A204.1 (cell line): ENCODE results near the gene GZMM.

Experiments used
- FAIRE-seq: peaks from 2 replicates; lab custom pipeline; 2012; peaks lifted over from hg19 to GRCh38; lab: Jason Lieb, UNC

GZMM gene

DNA sequence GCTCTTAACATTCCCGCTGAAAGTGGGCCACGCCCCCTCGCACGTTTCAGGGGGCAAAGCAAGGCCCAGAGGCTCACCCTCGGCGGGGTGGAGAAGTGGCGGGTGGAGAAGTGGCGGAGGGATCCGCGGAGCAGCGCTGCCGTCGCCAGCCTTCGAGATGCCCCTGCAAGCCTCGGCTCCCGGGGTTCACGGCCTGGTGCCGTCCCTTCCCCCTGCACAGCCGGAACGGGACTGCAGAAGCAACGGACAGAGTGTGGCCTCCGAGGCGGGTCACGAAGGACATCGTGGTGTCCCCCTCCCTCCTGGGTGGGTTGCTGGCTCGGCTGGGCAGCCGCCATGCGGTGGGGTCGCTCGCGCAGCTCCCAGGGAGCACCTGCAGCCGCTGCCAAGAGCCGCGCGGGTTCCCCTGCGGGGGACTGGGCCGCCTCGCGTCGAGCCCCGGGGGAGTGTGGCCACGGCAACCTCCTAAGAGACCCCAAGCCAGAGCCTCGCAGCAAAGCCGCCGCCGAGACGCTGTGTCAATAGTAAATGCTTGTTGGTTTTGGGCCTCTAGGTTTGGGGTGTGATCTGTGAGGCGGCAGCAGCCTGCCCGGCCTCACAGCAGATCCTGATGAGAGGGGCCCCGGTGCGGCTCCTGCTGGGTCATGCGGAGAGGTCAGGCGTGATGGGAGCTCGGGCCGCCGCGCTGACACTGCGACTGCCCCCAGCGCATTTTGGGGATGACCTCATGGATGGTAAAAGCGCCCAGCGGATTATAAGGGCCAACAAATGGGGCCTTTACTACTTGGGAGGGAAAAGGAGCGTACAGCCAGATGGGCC lies 31.1 kb upstream of the GZMM start:
- no peak for FAIRE-seq

DNA sequence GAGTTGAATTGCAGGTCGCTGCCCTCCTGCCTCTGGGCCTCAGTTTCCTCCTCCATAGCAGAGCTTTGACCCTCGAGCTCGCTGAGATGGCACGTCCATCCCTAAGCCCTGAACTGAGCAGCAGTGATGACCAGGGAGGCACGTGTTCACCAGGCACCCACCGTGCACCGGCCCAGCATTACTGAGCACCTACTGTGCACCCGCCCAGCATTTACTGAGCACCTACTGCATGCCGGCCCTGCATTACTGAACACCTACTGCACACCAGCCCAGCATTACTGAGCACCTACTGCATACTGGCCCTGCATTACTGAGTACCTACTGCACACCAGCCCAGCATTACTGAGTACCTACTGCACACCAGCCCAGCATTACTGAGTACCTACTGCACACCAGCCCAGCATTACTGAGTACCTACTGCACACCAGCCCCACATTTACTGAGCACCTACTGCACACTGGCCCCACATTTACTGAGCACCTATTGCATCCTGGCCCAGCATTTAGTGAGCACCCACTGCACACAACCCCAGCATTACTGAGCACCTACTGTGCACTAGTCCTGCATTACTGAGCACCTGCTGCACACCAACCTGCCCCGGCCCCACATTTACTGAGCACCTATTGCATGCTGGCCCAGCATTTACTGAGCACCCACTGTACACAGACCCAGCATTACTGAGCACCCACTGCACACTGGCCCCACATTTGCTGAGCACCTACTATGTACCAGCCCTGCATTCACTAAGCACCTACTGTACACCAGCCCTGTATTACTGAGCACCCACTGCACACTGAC lies 30.3 kb upstream of the GZMM start:
- FAIRE-seq: no peak

DNA sequence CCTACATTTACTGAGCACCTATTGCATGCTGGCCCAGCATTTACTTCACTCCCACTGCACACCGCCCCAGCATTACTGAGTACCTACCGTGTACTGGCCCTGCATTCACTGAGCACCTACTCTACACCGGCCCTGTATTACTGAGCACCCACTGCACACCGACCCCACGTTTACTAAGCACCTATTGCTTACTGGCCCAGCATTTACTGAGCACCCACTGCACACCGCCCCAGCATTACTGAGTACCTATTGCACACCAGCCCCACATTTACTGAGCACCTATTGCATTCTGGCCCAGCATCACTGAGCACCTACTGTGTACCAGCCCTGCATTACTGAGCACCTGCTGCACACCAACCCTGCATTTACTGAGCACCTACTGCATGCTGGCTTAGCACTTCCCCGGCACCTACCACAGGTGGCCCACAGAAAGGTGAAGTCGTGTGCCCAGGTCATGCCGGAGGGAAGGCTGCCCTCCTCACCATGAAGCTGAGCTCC lies 29.6 kb upstream of the GZMM start:
- no peak for FAIRE-seq

DNA sequence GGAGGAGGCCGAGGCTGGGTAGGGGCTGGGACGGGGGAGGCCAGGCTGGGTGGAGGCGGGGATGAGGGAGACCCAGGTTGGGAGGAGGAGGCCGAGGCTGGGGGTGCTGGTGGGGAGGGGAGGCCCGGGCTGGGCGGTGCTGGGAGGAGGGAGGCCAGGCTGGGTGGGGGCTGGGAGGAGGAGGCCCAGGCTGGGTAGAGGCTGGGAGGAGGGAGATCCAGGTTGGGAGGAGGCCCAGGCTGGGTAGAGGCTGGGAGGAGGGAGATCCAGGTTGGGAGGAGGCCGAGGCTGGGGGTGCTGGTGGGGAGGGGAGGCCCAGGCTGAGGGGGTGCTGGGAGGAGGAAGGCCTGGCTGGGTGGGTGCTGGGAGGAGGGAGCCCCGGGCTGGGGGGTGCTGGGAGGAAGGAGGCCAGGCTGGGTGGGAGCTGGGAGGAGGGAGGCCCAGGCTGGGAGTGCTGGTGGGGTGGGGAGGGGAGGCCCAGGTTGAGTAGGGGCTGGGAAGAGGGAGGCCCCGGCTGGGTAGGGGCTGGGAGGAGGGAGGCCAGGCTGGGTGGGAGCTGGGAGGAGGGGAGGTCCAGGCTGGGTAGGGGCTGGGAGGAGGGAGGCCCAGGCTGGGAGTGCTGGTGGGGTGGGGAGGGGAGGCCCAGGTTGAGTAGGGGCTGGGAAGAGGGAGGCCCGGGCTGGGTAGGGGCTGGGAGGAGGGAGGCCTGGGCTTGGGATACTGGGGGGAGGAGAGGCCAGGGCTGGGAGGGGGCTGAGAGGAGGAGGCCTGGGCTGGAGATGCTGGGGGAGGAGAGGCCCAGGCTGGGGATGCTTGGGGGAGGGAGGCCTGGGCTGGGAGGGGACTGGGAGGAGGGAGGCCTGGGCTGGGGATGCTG lies 25.9 kb upstream of the GZMM start:
- no peak for FAIRE-seq

DNA sequence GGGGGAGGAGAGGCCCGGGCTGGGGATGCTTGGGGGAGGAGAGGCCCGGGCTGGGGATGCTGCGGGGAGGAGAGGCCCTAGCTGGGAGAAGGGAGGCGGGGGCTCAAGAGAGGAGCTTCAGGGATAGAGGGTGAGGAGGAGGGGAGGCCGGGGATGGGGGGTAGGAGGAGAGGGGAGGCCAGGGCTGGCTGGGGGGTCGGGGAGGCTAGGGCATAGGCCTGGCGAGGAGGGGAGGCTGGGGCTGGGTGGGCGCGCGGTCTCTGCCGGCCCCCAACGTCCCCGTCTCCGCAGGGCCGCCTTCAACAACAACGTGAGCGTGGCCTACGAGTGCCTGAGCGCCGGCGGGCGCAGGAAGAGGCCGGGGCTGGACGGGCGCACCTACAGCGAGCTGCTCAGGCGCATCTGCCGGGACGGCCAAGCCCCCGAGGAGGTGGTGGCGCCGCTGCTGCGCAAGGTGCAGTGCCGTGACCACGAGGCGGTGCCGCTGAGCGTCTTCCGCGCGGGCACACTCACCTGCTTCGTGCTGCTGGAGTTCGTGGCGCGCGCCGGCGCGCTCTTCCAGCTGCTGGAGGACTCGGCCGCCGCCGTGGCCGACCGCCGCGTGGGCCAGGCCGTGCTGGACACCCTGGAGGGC lies 25.1 kb upstream of the GZMM start:
- FAIRE-seq: no peak

DNA sequence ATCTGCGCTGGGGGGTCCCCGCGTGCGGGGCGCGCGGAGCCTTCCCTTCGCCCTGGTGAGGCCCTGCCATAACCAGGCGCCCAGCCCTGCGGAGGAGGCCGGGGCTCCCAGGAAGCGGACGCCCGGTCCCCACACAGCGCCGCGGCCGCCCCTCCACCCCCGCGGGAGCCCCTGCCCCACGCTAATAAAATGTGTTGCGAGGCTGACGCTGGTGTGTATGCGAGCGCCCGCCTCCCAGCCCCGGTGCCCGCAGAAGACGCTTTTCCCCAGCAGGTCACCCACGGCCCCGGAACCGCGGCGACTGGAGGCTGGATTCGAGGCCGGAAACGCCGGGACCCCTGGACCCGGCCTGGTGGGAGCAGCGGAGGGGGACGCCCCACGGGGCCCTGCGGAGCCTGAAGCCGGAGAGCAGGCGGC lies 24.4 kb upstream of the GZMM start:
- no peak for FAIRE-seq

DNA sequence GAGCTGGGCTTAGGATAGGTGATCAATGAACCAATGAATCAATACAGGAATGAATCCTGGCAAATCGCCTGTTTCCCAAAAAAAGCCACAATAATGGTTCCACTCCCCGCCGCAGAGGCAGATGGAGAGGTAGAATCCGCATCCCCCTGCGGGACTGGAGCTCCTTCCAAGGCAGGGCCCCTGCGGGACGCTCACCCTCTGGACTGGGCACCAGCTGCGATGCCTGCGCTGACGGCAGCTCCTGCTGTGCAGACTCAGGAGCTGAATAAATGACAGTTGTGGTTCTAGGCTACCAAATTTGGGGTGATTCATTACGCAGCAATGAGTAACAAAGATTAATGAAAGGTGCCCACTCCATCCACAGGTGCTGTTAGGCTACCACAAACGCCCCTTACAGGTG lies 21.1 kb upstream of the GZMM start:
- FAIRE-seq: no peak

DNA sequence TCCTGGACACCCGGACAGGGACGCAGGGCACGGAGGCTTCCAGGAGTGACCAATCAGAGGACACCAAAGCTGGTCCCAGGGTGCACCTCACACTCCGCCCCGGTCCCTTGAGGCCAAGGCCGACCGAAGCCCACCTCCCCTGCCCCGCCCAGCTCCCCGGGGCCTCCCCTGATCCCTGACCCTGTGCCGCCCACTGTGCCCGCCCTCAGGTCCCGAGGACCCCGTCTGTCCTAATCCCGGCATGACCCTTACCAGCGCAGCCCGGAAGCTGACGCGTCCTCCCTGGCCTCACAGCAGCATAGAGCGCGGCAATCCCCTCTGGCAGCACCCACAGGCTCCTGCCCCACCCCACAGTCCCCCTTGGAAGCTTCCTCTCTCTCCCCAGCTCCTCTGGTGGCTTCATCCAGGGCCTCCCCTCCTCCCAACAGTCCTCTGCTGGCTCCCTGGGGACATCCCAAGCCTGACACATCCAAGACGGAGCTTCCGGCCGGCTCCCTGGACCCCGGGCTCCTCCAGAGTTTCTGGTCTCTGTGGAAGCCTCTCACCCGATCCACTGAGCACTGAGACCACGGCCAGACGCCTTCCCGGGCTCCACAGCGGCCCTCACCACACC lies 19.7 kb upstream of the GZMM start:
- no peak for FAIRE-seq

DNA sequence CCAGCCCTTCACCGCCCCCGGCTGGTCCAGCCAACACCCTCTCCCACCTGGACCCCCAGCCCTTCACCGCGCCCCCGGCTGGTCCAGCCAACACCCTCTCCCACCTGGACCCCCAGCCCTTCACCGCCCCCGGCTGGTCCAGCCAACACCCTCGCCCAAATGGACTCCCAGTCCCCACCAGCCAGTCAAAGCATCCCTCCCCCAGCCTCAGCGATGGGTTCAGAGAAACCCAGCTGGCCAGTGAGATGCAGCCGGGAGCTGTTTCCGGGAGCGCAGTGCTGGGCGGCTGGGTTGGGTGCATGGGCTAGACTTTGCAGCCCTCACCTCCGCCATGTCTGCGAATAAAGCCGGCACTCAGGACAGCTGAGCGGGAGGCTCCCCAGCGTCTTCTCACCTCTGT lies 18.8 kb upstream of the GZMM start:
- no peak for FAIRE-seq

DNA sequence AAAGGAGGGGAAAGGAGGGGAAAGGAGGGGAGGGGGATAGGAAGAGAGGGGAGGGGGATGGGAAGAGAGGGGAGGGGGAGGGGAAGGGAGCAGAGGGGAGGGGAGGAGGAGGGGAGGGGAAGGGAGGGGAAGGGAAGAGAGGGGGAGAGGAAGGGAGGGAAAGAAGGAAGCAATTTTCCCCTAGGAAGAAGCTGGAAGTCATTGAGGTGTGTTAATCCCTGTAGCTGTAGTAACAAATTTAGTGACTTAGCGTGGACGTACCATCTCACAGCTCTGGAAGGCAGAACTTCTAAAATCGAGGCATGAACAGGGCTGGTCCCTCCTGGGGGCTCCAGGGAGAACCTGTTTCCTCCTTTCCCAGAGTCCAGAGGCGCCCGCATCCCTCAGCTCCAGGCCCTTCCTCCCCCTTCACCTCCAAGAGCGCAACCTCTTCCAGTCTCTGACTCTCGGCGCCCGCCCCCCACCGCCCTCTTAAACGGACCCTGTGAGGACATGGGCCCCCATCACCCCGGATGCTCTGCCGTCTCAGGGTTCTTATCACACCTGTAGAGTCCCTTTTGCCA lies 17.9 kb upstream of the GZMM start:
- FAIRE-seq: no peak

DNA sequence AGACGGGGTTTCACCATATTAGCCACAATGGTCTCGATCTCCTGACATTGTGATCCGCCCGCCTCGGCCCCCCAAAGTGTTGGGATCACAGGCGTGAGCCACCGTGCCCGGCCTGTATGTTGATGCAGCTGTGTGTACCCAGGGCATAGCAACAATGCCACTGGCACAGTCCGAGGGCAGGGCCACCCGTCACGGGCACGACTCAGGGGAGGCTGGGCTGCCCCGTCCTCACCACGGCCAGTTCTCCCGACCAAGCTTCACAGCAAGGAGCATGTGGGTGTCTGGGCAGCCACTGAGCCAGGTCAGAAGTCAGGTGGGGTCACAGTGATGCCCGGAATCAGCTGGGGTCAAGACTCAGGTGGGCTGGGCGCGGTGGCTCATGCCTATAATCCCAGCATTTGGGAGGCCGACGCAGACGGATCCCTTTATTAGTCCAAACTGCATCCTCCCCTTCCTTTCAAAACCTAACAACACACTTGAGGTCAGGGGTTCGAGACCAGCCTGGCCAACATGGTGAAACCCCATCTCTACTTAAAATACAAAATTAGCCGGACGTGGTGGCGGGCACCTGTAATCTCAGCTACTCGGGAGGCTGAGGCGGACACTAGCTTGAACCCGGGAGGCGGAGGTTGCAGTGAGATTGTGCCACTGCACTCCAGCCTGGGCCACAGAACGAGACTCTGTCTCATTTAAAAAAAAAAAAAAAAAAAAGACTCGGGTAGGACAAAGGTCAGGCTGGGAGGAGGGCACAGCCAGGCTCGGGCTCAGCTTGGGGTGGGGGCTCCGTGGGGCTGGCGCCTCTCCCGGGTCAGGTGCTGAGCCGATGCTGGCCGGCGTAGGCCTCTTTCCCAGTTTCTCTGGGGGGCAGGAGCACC lies 13.5 kb upstream of the GZMM start:
- FAIRE-seq: no peak

DNA sequence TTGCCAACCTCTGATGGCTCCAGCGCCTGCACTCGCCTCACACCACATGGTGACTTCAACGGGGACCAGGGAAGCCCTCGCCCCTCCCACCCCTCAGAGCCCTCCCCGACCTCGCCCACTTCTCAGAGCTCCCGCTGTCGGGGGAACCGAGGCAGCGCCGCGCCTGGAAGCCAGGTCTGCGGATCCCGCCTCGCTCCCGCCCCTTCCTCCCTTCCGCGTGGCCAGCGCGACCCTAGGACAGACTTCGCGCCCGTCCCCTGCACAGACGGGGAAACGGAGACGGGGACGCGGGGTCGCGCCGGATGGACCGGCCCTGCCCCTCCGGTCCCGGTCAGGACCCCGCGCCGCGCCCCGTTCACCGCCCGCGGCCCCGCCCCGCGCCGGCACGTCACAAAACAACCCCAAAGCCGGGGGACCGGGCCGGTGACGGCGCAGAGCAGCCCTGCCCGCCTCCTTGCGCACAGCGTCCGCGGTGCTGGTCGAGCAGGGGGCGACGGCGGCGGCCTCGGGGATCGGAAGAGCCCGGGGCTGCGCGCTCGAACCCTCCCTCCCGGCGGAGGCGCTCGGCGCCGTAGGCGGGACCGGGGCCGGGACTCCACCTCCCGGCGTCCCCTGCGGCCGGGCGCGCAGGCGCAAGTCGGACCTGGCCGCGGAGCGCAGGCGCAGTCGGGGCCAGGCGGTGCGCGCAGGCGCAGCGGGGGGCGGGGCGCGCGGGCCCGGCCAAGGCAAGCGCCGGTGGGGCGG lies 12.7 kb upstream of the GZMM start:
- FAIRE-seq: no peak

DNA sequence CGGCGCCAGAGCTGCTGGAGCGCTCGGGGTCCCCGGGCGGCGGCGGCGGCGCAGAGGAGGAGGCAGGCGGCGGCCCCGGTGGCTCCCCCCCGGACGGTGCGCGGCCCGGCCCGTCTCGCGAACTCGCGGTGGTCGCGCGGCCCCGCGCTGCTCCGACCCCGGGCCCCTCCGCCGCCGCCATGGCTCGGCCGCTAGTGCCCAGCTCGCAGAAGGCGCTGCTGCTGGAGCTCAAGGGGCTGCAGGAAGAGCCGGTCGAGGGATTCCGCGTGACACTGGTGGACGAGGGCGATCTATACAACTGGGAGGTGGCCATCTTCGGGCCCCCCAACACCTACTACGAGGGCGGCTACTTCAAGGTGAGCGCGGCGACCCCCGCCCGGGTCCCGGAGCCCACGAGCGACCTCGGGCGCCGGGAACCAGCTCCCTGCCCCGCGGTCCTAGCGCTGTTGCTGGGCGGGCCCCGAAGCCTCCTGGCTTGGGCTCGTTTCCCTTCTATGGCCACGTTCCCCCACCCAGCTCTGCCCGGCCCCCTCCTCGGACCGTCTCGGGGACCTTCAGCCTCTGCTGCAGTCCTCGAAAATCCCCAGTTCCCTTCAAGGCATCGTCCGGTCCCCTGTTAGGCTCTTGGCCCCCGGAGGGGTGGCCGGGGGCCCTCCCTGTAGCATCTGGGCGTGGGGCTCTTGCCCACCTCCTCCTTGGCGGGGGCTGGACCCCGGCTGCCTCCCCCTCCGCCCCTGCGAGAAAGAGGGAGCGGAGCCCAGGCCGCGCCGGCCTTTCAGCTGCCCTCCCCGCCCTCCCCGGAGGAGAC lies 11.9 kb upstream of the GZMM start, which contains the start of gene CDC34:
Gene CDC34 (plus strand): TSS at position 8 of the 808 bp plus-strand sequence. CDS start 172 bp downstream, at position 180.
- FAIRE-seq: no peak

DNA sequence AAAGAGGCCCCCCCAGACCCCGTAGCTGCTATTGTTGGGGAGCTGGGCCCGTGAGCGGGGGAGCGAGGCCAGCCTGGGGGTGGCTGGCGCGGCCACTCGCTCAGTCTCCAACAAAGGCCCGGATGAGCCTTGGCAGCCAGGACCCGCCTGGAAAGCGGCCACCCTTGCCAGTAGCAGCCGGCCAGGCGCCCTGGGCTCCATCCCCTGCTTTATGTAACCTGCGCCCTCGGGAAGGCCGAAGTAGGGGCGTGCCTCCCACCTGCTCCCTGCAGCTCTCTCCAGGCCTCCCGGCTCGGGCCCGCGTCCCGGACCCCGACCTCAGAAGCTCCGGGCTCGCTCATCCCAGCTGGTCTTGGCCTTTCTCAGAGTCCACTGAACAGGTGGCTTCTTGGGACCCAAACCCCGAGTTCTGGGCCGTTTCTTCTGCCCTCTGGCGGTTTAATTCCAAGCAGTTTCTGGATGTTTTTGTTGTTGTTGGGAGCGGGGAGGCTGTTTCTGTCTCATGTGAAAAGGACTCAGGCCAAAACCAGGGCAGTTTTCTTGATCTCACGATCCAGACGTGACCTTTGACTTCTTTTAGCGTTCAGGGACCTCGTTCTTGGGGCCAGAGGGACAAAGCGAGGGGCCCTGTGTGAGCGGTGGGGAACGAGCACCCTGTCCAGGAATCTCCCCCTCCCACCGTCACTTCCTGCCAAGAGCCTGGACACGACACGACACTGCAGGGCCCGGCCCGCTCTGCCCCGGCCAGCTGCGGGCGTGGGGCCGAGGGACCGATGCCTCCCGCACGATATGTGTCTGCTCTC lies 11.1 kb upstream of the GZMM start:
- FAIRE-seq: no peak

DNA sequence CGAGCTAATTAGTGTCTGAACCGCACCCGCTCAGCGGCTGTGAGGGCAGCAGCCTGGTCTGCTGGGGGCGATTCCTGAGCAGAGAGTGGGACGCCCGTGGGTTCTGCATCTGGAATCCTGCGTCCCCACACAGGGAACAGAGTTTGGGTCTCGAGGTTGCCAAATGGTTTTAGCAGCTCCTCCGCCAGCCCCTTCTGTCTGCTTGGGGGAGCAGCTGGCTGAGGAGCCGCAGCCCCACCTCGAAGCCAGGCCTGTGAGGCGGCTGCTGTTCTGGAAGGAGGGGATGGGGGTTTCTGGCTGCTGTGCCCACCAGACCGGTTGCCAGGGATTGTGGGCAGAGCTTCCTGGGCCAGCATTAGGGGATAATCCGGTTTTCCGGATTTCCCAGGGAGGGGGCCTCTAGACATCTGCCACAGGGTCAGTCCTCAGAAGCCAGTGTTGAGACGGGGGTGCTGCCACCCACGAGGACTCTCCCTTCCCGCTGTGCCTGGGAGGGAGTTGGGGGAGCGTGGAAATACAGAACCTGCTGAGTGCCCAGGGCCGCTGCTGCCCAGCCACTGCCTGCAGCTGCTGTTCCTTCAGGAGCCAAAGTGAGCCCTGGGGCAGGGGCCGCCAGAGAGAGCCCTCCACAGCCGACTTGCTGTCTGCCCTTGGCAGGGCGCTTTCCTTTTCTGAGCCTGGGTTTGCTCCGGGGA lies 10.3 kb upstream of the GZMM start:
- no peak for FAIRE-seq

DNA sequence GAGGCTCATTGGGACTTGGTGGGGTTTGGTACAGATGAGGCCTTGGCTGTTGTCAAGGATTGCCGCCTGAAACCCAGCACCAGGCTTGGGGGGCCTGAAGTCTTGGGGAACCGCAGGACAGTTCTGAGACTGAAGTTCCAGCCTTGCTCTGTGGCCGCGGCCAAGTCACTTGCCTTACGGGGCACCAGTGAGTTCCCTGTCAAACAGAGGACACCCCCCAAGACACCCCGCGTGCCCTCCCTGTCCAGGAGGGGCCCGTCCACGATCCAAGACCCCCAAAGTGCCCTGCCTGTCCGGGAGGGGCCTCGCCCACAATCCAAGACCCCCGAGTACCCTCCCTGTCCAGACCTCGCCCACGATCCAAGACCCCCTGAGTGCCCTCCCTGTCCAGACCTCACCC lies 9.8 kb upstream of the GZMM start:
- FAIRE-seq: no peak
